SIG-M5 (cell line): Measurements from ENCODE around the gene NEB.

Source experiments
- DNase-seq: peaks from one replicate; lab custom pipeline; 2025; lab: John Stamatoyannopoulos, UW

The NEB gene

GRCh38 chr2:151733771-151734672 lies at the start of gene NEB:
TSS of gene NEB (minus strand) at chr2:151734476. CDS start at chr2:151733156, 1,320 bp downstream.
- no peak for DNase-seq

GRCh38 chr2:151783133-151783520 lies 48.9 kb upstream of the NEB start:
- DNase-seq = no peak

- no peak for DNase-seq
Measured at GRCh38 chr2:151782378-151783132, 48.3 kb upstream of the NEB start.

- no peak for DNase-seq
Measured at GRCh38 chr2:151781642-151782041, 47.4 kb upstream of the NEB start.

GRCh38 chr2:151780938-151781337 lies 46.7 kb upstream of the NEB start:
- DNase-seq = no peak

- no peak for DNase-seq
Measured at GRCh38 chr2:151777935-151778334, 43.7 kb upstream of the NEB start.

GRCh38 chr2:151777487-151777886 lies 43.2 kb upstream of the NEB start:
- no peak for DNase-seq

GRCh38 chr2:151776367-151776766 lies 42.1 kb upstream of the NEB start:
- DNase-seq = no peak

GRCh38 chr2:151775057-151775740 lies 40.9 kb upstream of the NEB start:
- no peak for DNase-seq

- no peak for DNase-seq
Measured at GRCh38 chr2:151774506-151774905, 40.2 kb upstream of the NEB start.

GRCh38 chr2:151771599-151772358 lies 37.5 kb upstream of the NEB start:
- no peak for DNase-seq

- no peak for DNase-seq
Measured at GRCh38 chr2:151770995-151771394, 36.7 kb upstream of the NEB start.

GRCh38 chr2:151769606-151770005 lies 35.3 kb upstream of the NEB start:
- no peak for DNase-seq

- no peak for DNase-seq
Measured at GRCh38 chr2:151767536-151767935, 33.3 kb upstream of the NEB start.

- DNase-seq = no peak
Measured at GRCh38 chr2:151766437-151767153, 32.3 kb upstream of the NEB start.

- no peak for DNase-seq
Measured at GRCh38 chr2:151765760-151766410, 31.6 kb upstream of the NEB start.

- DNase-seq = no peak
Measured at GRCh38 chr2:151762694-151763093, 28.4 kb upstream of the NEB start.

- no peak for DNase-seq
Measured at GRCh38 chr2:151761687-151762086, 27.4 kb upstream of the NEB start.

- DNase-seq = no peak
Measured at GRCh38 chr2:151761193-151761592, 26.9 kb upstream of the NEB start.

GRCh38 chr2:151760139-151760650 lies 25.9 kb upstream of the NEB start:
- DNase-seq = no peak
